Brain pericyte (primary cell): ENCODE measurements around the gene RNF151.
"Not testable (repeated sequence)": the region's sequence is repeated elsewhere in the genome, so short reads cannot be mapped to it uniquely, and the experiment has no call there.

Source experiments
- DNase-seq: peaks from one replicate; pipeline ENCODE4 v3.0.0-alpha.2; 2012; ENCODE audit warnings: low read depth, low spot score

Gene RNF151

DNA sequence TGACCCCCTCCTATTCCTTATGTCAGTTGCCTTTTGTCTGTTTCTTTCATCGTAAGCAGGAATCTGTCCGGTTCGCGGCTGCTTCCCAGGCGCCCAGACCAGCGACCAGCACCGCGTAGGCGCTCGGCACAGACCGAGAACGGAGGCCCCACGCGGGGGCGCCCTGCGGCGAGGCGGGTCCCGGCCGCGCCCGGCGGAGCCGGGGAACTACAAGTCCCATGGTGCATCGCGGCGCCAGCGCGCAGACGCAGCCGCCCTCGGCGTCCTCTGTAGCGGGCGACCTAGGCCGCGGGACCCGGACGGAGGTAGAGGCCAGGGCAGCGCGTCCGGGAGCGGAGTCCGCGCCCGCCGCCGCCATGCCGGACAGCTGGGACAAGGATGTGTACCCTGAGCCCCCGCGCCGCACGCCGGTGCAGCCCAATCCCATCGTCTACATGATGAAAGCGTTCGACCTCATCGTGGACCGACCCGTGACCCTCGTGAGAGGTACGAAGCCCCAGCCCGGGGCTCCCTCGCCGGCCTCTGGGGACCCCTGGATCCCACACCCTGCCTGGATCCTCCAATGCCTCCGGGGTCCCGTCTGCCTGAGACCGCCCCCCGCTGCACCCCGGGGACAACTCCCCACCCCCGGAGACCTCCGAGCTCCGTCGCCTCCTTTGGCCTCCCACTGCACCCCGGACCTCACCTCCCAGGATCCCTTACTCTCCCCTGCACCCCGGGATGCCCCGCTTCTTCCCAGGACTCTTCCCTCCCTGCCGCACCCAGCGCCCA is 7.2 kb upstream of the RNF151 start, which contains the start of gene NDUFB10:
Gene NDUFB10 (plus strand): TSS at position 270 of the 771 bp plus-strand sequence. CDS start 87 bp downstream, at position 357.
- DNase-seq = no peak

DNA sequence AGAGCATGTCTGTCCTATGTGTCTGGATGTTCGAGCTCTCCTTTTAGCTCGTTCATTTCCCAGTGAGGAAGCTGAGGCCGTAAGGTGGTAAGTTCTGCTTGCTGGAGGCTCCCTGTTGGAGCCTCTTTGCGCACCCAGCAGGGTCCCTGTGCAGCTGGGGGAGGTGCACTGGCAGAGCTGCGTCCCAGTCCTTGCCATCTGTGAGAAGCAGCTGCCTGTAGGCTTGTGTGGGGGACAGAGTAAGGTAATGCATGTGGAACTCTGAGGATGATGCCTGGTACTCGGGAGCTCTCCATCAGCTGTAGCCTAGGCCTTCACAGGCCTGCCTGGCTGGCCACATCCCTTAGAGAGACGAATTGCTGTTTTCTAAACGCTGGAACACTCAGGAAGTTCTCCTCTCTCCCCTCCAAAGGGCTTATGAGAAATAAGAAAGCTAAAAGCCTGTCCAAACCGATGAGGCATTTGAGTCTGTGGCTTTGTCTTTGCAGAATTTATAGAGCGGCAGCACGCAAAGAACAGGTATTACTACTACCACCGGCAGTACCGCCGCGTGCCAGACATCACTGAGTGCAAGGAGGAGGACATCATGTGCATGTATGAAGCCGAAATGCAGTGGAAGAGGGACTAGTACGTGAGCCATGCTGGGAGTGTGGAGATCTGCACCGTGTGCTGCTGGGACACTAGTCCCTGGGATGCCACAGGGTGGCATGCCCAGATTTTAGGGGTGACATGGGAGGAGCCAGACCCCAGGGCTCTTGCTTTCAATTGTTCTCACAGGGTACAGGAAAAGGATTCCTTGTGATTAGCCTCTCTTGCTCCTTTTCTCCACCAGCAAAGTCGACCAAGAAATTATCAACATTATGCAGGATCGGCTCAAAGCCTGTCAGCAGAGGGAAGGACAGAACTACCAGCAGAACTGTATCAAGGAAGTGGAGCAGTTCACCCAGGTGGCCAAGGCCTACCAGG is 5.7 kb upstream of the RNF151 start:
- no peak for DNase-seq

DNA sequence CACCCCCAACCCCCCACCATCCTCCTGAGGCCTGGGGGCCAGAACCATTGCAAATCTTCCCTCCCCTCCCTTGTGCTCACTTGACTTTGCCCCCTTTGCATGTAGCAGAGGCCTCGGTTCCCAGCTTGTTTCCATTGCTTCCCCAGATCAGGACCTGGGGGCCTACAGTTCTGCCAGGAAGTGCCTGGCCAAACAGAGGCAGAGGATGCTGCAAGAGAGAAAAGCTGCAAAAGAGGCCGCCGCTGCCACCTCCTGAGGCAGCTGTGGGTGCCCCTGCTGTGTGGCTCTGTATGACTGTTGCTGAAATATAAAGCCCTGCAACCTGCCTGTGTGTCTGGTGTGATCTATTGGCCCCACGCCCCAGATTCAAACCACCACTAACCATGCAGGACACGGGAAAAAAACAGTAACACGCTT is 5.0 kb upstream of the RNF151 start:
- no peak for DNase-seq

DNA sequence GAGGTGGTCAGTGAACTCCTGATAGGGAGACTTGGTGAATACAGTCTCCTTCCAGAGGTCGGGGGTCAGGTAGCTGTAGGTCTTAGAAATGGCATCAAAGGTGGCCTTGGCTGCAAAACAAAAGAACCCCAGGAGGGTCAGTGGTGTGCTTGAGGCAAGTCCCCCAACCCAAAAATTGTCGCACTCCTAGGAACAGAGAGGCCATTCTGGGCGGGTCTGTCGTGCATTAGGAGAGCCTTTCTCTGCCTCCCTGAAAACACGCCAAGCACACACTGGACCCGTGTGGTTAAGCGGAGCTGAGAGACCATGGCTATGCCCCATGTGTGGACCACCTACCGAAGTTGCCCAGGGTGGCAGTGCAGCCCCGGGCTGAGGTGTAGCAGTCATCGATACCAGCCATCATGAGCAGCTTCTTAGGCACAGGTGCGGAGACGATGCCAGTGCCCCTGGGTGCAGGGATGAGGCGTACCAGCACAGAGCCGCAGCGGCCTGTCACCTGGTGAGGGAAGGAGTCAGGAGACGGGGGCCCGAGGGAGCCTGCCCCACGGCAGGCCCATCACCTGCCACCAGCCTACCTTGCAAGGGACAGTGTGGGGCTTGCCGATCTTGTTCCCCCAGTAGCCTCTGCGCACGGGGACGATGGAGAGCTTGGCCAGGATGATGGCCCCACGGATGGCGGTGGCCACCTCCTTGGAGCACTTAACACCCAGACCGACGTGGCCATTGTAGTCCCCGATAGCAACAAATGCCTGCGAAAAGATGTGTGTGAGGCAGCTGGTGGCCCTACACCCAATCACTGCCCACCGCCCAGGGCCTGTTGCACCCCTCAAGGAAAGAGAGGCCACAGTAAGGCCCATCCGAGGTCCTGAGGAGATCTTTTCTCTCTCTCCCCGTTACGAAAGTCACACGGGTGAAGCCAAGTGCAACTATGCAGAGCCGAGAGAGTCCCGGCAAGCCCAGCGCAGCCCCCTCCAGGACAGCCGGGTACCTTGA is 4.2 kb upstream of the RNF151 start:
- not testable (repeated sequence) for DNase-seq

DNA sequence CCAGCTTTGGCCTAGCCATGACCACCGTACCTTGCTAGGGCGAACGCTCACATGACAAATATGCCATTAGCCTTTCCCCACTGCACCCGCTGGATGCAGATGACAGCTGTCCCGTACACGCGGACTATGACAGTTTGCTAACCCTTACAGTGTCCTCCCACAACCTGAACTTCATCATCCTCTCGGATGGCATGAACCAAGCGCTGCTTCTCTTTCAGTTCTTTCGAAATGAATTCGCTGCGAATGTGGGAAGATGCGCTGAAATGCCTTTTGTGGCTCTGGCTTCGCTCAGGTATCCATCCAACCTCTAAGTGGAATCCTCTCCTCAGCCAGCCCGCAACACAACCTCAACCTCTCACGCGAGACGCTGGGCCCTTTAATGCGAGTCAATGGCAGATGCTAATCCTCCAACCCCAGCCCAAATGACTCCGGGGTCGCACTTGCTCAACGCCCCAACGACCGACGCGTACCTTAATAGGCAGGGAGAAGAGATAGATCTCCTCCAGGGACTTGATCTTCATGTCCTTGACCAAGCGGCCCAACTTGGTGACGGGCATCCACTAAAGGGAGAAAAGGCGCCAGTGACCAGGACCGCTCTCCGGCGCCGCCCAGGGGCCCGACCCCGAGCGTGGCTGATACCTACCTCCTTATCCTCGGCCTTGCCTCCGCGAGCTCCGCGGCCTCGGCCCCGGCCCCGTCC is 2.7 kb upstream of the RNF151 start:
- no peak for DNase-seq

DNA sequence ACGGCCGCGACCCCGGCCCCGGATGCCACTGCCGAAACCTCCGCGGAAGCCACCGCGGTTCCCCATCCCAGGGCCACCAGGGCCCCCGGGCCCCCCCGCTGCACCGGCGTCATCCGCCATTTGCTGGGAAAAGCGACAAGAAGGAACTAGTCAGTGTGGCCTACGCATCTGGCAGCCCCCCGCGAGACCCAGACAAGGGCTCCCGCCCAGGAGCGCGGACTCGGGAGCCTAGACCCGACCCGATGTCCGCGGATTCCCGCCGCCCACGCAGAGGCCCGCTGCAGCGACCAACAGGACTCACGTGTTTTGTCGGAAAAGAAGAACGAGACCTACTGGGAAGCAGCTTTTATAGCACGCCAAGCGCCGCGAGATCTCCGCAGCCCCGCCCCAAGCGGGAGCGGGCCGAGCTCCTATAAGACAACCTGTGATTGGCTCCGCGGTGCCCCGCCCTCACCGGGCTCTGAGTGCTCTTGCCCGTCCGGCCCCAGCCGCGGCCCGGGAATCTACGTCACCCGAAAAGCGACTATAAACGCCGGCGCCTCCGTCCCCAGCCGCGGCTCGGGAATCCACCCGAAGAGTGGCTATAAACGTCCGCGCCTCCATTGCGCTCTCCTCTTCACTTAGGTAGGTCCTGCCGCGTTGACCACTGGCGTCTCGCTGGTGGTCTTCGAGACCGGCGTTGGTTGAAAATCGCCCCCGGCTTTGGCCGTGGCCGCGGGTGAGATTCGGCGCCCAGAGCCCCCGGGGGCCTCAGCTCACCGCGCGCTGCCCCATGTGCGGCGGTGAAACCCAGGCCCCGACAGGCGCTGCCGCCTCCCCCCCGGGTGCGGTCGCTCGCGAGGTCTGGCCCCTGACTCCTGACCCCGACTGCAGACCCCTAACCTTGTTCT is 1.9 kb upstream of the RNF151 start, which contains the start of gene RPS2:
Gene RPS2 (minus strand): TSS at position 321 of the 890 bp plus-strand sequence. CDS start 201 bp downstream, at position 120.
- peak; percentile 93 for DNase-seq

DNA sequence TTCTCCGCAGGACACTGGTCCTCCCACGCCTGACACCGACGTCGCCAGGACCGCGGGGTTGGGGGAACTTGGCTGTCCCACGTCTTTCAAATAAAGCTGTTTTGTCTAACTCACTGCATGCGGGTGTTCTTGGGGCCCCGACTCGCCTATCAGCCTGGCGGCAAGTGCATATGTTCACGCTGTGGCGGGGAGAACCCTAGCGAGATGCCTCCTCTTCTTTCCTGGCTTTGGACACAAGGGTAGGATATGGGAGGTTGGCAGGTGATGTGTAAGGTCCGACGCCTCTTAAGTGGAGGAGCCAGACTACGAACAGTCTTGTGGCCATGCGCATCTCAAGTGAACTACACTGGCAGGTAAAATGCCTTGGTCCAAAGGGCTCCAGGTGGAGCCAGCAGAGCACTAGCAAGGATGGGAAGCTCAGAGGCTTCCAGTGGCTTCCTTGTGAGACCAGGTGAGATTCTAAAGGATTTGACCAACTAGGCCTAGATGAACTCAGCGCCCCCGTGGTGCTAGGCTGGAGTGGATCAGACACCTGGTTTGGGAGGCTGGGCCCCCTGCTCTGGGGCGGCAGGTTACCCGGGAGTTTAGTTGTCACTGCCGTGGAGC is 1.2 kb upstream of the RNF151 start:
- DNase-seq = no peak

DNA sequence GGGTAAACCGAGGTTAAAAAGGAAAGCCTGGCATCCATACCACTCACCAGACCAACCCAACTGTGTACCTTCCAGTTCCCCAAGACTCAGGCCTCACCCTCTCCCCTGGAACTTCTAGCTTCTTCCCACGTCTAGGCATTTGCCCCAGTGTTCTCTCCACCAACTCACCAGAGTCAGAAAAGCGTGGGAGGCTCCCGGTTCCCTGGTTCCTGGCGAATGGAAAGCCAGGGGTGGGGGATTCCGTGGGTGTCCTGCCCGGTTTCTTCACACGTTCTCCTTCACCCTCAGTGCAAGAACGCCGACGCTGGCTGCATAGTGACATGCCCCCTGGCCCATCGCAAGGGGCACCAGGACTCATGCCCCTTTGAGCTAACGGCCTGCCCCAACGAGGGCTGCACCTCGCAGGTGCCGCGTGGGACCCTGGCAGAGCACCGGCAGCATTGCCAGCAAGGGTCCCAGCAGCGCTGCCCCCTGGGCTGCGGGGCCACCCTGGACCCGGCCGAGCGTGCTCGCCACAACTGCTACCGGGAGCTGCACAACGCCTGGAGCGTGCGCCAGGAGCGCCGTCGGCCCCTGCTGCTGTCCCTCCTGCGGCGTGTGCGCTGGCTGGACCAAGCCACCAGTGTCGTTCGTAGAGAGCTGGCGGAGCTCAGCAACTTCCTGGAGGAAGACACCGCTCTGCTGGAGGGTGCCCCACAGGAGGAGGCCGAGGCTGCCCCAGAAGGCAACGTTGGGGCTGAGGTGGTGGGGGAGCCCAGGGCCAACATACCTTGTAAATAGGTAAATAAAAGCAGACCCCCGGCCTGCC is 1.7 kb downstream of the RNF151 start:
- no peak for DNase-seq

DNA sequence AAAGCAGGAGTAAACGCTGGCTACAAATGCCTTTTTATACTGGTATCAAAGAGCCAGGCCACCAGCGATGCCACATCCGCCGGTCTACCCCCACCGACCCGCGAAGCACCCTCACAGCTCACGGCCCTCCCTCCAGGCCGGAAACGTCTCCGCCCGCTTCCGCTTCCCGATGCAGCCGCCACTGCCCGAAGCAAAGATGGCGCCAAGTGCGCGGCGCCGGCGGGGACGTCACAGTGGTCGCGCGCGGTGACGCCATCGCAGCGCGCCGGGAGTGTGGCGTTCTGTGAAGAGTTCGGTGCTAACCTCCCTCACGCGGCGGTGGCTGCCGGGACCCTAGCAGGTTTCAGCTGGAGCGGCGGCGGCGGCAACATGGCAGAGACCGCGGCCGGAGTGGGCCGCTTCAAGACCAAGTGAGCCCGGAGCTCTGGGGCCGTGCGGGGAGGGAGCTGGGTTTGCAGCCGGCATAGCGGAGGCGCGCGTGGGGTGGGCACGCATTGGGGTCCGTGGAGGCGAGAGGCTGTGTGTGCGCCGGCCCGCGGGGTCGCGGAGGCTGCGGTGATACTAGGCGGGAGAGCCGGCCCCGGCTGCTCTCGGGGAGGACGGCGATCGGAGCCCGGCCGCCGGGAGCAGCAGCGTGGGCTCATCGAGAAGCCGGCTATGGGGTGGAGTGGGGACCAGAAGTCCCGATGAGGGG is 5.3 kb downstream of the RNF151 start, which contains the start of gene TBL3:
Gene TBL3 (plus strand): TSS at position 258 of the 694 bp plus-strand sequence. CDS start 112 bp downstream, at position 370.
- peak; percentile 88 for DNase-seq

DNA sequence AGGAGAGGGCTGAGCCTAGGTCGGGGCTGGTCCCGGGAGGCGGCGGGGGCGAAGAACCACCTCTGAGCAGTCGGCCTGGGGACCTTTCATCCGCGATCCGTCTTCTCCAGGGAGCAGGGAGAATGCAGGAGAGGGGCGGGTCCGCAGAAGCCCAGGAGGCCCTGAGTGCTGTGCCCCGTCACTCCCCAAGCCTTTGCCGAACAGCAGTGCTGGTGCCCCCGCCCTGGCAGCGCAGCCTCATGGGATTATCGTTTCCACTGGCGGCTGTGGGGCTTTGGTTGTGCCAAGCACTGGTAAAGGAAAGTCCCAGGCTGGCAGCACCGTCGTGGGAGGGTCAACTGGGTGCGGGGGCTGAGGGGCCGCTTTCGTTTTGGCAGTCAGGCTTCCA is 5.8 kb downstream of the RNF151 start:
- DNase-seq = no peak

DNA sequence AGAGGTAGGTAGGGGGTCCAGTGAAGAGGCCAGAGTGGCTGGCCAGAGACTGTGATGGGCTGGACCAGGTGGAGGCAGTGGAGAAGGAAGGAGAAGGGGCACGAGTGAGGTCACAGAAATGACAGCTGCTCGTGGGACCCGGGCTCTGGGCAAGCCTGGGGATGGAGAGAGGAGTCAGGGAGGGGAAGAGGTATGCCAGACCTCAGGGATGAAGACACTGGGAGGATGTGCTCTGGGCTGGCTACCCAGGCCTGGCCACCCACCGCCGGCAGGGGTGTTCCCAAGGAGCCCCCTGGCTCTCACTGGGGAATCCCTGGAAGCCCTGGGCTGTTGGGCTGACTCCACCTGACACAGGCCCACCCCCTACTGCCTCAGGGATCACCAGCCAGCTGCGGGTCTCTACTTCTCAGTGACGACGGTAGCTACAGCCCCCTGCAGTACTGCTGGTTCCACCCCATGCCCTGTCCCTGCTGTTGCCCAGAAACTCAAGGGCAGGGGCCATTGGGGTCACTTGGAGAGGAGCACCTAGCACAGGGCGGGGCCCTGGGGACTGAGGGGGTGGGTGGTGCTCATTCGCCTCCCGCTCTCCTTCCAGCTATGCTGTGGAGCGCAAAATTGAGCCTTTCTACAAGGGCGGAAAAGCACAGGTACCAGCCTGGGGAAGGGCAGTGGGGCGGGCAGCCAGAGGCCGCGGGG is 7.0 kb downstream of the RNF151 start:
- no peak for DNase-seq

DNA sequence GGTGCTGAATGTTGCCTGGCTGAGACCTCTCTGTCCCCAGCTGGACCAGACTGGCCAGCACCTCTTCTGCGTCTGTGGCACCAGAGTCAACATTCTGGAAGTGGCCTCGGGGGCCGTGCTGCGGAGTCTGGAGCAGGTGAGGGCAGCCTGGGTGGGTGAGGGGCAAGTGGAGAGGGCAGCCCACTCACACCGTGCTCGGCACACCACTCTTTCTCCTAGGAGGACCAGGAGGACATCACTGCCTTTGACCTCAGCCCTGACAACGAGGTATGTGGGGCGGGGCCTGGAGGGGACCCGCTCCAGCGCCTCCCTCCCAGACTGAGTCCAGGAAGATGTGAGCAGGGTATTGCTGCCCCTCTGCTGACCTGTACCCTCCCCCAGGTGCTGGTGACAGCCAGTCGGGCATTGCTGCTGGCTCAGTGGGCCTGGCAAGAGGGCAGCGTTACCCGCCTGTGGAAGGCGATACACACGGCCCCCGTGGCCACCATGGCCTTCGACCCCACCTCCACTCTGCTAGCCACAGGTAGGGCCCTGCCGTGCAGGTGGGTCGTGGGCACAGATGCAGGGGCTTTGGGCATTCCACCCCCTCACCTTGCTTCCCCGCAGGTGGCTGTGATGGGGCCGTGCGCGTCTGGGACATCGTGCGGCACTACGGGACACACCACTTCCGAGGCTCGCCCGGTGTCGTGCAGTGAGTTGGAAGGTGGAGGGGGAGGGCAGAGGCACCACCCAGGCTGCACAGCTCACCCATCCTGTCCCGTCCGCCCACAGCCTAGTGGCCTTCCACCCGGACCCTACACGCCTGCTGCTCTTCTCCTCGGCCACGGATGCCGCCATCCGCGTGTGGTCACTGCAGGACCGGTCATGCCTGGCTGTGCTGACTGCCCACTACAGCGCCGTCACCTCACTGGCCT is 7.8 kb downstream of the RNF151 start:
- DNase-seq = no peak

DNA sequence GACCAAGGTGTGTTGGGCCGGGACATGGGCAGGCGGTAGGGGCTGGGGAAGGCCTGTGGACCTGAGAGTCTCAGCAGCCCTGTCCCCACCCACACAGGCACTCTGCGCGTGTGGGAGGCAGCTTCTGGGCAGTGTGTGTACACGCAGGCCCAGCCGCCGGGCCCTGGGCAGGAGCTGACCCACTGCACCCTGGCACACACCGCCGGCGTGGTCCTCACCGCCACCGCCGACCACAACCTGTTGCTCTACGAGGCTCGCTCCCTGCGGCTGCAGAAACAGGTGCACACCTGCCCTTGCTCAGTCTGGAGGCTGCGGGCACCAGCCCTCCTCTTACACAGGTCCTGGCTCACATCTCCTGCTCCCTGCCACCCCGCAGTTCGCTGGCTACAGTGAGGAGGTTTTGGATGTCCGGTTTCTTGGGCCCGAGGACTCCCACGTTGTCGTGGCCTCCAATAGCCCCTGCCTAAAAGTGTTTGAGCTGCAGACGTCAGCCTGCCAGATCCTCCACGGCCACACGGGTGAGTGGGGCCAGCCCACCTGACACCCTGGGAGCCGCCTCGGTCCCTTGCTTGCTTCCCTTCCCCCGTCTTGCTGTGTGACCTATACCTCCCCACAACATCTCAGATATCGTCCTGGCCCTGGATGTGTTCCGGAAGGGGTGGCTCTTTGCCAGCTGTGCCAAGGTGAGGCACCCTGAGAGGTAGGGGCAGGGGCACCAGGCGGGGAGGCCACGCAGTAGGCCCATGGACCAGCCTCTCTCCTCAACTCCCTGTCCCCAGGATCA is 9.0 kb downstream of the RNF151 start:
- no peak for DNase-seq

DNA sequence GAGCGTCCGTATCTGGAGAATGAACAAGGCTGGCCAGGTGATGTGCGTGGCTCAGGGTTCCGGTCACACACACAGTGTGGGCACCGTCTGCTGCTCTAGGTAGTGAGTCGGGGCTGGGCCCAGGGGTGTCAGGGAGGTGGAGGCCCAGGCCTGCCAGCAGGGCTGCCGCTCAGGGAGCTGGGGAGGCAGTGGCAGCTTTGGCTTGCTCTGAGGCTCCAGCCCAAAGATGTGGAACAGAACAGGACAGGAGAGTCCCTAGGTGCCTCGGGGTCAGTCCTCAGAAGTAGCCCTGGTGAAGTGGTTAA is 9.5 kb downstream of the RNF151 start:
- no peak for DNase-seq
